GM20431 (cell line): ENCODE data around the gene CDCA5.

Experiments used
- in situ Hi-C: fragments of 300-500 bp; cut with MseI, MboI; formaldehyde crosslinking; loops from one replicate; pipeline ENCODE4 v1.15.0; 2020; ENCODE audit warnings: low sequenced_read_pairs; ENCODE audit not compliant: unreplicated experiment

The CDCA5 gene

GRCh38 chr11:65078786-65079342 lies 5.0 kb downstream of the CDCA5 start:
- in situ Hi-C loops = no loop called here

- in situ Hi-C loops = no loop called here
Observed at GRCh38 chr11:65078151-65078550, 5.7 kb downstream of the CDCA5 start.

GRCh38 chr11:65077451-65077850 lies 6.4 kb downstream of the CDCA5 start:
- in situ Hi-C loops = no loop called here

- in situ Hi-C loops = no loop called here
Observed at GRCh38 chr11:65072631-65072966, 11.2 kb downstream of the CDCA5 start.

- in situ Hi-C loops = no loop called here
Observed at GRCh38 chr11:65071907-65072630, 11.8 kb downstream of the CDCA5 start.

- in situ Hi-C loops = no loop called here
Observed at GRCh38 chr11:65069217-65069616, 14.6 kb downstream of the CDCA5 start.

- in situ Hi-C loops = no loop called here
Observed at GRCh38 chr11:65067446-65067845, 16.4 kb downstream of the CDCA5 start.

GRCh38 chr11:65066805-65067291 lies 17.0 kb downstream of the CDCA5 start:
- in situ Hi-C loops = no loop called here

- in situ Hi-C loops = no loop called here
Observed at GRCh38 chr11:65066315-65066714, 17.5 kb downstream of the CDCA5 start.

- in situ Hi-C loops = no loop called here
Observed at GRCh38 chr11:65065851-65066250, 18.0 kb downstream of the CDCA5 start.

GRCh38 chr11:65064847-65065240 lies 19.0 kb downstream of the CDCA5 start:
- in situ Hi-C loops = no loop called here

GRCh38 chr11:65063532-65063931 lies 20.3 kb downstream of the CDCA5 start:
- in situ Hi-C loops = no loop called here

GRCh38 chr11:65060913-65061408 lies 22.9 kb downstream of the CDCA5 start:
- in situ Hi-C loops = no loop called here

GRCh38 chr11:65059959-65060824 lies 23.6 kb downstream of the CDCA5 start:
- in situ Hi-C loops = no loop called here

- in situ Hi-C loops = no loop called here
Observed at GRCh38 chr11:65059523-65059922, 24.3 kb downstream of the CDCA5 start.

GRCh38 chr11:65058419-65059054 lies 25.3 kb downstream of the CDCA5 start, which contains the start of gene NAALADL1:
NAALADL1 (minus strand) TSS chr11:65058553; CDS start chr11:65058521, 32 bp downstream.
- in situ Hi-C loops = no loop called here

GRCh38 chr11:65058012-65058411 lies 25.8 kb downstream of the CDCA5 start:
- in situ Hi-C loops = no loop called here

GRCh38 chr11:65057526-65057925 lies 26.3 kb downstream of the CDCA5 start:
- in situ Hi-C loops = no loop called here

GRCh38 chr11:65056999-65057398 lies 26.8 kb downstream of the CDCA5 start:
- in situ Hi-C loops = no loop called here

- in situ Hi-C loops = no loop called here
Observed at GRCh38 chr11:65055538-65055937, 28.3 kb downstream of the CDCA5 start.
